ENCODE measurements around the gene MAPK8IP1.

The MAPK8IP1 gene

GRCh38 chr11:45927684-45928413, 42.4 kb downstream of the MAPK8IP1 start:
- no peak for DNase-seq

- no peak for DNase-seq
Measured at GRCh38 chr11:45928535-45929215, 43.2 kb downstream of the MAPK8IP1 start.

DNA sequence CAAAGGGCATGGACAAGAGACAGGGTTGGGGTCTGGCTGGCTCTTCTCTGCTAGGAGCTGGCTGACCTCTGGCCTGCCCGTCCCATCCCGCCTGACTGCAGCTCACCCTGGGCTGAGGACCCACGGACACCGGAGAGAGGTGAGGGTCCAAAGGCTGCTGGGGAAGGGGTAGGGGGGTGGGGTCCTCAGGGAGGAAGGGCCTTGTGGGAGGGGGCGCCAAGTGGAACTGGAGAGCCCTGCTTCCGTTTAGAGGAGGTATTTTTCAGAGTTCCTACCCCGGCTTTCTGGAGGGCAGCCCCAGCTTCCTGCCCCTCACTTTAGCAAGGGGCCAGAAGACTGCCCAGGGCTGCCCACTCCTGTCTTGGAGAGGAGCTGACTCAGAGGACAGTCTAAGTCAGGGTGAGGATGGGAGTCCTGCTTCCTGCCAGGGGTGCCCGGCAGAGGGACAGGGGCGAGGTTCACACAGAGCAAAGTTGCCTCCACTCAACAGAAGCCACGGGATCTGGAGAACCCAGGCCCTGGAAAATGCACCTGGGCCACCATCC, 44.1 kb downstream of the MAPK8IP1 start:
- DNase-seq, result no peak

- DNase-seq, result no peak
Measured at GRCh38 chr11:45930031-45930794, 44.8 kb downstream of the MAPK8IP1 start.

DNA sequence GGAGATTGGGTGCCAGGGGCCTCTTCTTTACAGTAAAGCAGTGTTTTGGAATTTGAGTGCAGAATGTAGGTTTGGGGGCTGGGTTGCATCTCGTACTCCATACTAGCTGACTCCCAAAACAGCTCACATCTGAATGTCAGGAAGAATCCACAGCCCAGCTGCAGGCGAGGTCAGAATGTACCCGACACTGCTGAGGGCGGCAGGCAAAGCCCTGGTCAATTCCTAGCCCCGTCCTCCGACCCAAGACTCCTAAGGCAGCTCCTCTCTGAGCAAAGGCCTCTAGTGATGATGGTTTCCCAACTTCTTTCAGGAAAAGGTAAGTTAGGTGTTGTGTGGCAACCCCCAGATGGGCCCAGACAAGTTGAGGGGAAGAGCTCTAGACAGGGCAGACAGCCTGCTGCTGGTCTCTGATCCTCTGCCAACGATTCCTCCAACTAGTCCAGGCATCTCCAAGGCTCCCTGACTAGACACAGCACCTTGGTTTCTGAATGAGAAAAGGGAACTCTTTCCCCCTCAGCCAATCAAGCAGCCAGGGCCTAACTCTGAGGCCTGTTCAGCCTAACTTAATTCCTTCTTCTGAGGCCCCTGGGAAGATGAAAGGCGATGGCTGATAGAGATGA, 45.6 kb downstream of the MAPK8IP1 start:
- DNase-seq, result no peak

- no peak for DNase-seq
Measured at GRCh38 chr11:45931739-45932138, 46.3 kb downstream of the MAPK8IP1 start.

DNA sequence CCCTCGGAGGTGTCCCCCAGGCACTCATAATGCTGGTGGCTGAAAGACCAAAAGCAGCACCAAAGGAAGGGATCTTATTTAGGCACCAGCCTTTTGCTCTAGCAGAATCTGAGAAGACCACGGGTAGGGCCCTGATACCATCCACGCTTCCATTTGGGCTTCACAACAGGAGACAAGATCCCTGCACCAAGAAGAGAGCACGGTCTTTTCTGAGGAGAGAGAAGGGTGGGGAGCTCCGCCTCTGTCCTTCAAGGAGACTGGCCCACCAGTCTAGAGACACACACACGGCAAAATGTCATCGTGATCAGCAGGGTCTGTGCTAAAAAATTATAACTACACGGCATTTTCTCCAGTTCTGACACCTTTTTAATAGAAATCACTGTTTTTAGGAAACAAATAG, 46.8 kb downstream of the MAPK8IP1 start:
- DNase-seq, result no peak

- DNase-seq, result no peak
Measured at GRCh38 chr11:45933131-45933831, 47.8 kb downstream of the MAPK8IP1 start.

GRCh38 chr11:45933846-45934579, 48.6 kb downstream of the MAPK8IP1 start:
- no peak for DNase-seq

DNA sequence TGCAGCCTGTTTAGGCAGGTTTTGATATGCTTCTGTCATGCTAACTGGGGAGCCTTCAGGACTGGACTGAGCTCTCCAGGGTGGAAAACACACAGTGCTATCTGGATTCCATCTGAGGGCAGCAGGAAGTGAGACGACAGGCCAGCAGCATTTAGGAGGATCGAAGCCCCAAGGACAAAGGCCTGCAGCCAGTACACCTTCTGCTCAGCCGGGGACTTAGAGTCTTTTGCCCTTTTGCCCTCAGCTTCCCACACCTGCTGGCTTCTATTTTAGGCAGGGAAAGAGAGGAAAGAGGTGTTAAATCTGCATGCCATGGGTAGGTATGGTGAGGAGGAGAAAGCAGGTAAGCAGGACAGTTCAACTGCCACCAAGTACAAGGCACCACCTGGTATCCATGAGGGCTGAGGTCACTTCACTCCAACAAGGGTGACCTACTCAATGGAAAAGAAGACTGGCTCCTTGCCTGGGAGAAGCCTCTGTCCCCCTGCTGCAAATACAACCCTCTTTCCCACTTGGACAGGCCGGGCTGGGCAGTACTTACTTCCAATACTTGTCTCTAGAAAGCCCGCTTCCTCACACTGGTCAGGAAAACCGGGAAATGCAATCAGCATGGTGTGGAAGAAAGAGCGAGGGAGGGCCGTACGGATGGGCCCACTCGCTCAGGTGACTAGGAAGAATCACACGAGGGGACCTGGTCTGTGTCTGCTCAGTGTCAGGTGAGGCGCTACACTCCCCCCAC, 49.3 kb downstream of the MAPK8IP1 start:
- no peak for DNase-seq

GRCh38 chr11:45935349-45936064, 50.1 kb downstream of the MAPK8IP1 start:
- no peak for DNase-seq

DNA sequence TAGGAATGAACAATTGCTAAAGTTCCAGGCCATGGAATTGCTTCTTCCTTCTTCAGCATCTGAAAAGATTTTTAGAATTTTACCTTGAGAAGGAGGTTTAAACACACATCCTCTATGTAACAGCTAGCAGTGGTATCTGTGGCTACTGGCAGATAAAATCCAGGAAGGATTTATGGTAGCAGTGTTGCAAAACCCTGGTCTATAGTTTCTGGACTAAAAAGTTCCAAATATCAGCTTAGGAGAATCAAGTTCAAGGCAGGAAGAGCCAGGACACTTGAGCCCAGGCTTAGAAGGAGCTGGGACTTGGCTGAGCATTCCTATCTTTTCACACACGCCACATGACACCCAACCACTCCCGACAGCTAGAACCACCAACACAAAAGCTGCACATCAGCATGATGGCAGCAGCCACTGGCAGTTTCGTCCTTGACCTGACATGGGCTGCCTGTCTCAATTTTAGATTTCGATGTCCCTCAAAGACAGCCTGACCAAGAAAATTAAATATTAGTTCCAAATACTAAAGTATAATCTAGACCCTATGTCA, 51.1 kb downstream of the MAPK8IP1 start:
- no peak for DNase-seq

DNA sequence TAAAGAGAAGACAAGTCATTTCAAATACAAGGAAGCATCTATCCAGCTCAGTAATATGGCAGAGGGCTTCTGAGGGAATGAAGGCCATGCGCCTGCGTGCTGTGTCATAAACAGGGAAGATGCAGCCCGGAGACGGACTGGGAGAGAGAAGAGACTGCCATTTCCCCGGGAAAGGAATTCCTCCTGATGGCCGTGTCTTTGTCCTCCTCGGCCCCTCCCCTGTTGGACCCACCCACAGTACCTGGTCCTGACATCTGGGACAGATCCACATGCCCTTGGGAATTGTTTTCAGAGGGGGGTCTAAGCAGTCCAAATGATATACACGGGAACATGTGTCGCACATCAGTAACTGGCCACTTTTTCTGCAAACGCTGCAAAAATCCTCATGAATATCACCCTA, 52.5 kb downstream of the MAPK8IP1 start:
- no peak for DNase-seq

- DNase-seq, result no peak
Measured at GRCh38 chr11:45939836-45940235, 54.4 kb downstream of the MAPK8IP1 start.

GRCh38 chr11:45941285-45941684, 55.8 kb downstream of the MAPK8IP1 start:
- DNase-seq, result no peak

GRCh38 chr11:45942381-45942780, 56.9 kb downstream of the MAPK8IP1 start:
- DNase-seq, result no peak

DNA sequence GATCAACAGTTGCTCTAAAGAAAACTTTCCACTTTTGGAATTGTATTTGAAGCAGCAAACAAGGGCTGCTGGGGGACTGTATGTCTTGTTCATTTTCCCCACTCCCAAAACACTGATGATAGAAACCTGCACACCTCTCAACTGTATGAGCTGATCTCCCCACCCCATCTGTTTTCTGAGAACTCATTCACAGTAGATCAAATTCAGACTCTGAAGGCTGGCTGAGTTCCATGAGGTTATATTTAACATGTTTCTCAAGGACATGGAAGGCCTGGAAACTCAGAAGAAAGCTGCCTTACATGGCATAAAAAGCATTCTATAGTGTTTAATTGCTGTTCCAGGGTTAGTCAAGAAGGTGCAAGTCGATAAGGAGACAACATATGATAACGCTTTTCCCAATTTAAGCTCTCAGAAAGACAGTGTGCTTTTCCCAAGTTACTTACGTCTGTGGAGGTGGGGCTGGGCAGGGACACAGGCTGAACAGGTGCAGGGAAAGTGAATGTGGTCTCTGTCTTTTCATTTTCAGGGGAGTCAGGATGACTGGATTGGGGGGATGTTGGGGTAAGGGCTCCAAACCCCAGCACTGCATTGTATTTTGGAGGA, 60.0 kb downstream of the MAPK8IP1 start:
- no peak for DNase-seq

DNA sequence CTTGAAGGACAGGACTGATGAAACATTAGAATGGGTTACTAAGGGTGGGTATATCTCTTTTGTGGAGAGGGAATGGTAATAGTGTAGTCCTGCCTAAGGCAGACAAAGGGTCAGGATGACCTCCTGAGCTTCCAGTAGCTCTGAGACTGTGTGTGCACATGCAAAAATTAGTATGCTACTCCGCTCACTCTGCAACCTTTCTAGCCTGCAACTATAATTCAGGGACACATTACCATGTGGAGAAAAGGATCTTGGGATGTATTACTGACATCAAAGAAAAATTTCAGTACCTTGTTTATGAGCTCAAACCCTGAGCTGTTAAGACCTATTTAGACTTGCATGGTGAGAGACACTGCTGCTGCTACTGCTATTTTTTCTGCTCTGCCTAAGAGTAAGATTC, 62.4 kb downstream of the MAPK8IP1 start:
- no peak for DNase-seq

- DNase-seq, result no peak
Measured at GRCh38 chr11:45948356-45948755, 62.9 kb downstream of the MAPK8IP1 start.

DNA sequence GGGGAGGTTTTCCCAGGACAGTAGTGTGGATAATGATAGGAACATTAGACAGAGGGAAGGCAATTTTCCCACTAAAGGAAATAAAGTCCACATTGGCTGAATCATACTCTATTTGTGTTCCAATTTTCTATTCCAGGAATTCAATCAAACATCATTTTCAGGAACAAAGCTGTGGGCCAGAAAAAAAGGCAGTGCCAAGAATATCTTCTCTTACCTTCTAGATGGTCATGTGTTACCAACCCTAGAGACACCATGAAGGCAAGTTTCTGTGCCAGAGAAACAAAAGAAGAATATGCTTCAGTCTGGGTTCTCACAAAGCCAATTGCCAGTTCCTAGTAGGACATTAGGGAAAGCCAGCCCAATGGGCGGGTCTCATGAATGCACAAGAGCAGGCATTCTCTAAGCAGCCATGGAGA, 64.5 kb downstream of the MAPK8IP1 start:
- no peak for DNase-seq
